ELR (cell line): Measurements from ENCODE around the gene MRGPRD.

Experiments used
- DNase-seq: peaks from one replicate; pipeline ENCODE4 v3.0.0-alpha.2; 2015; ENCODE audit warnings: low read depth

MRGPRD gene

DNA sequence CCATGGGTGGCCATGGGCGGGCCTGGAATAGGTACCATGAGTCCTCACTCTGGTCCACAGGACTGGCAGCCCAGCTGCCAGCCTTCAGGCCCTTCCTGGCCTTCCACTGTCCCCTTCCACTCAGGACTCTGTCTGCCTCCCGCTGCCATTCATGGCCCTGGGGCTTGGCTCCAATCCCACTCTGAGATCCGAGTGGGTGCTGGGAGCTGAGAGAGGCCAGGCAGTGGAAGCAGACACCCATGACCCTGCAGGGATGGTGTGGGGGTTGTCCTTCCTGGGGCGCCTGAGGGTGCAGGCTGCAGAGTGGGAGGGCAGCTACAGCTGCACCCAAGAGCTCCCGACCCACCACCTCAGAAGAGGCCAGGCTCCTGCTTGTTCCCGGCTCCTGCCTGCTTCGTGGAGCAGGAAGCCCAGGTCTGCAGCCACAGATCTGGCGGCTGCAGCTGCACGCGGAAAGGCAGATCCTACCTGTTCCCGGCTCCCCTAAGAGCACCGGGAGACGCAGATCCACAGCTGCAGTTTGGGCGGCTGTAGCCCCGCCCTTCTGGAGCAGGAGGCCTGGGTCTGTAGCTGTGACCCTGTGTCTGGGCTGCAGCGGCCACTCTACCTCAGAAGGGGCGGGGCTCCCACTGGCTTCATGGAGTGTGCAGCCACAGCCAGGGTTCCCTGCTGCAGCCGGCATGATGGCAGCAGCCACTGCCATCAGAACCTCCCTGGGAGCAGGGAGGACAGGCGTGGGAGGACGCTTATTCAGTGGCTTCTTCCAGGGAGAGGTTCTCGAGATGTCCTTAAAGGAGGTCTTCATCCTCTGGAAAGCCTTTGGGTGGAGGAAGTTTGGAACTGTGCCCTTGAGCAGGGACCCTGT, 49.6 kb downstream of the MRGPRD start:
- DNase-seq, result no peak
